Ecto neural progenitor cell (in vitro differentiated cells): ENCODE measurements around the gene ATF1.
"Not testable (repeated sequence)": the region's sequence is repeated elsewhere in the genome, so short reads cannot be mapped to it uniquely, and the experiment has no call there.

Experiments used
- DNase-seq: peaks from one replicate; pipeline ENCODE4 v3.0.0-alpha.2; 2018; ENCODE audit warnings: low spot score

Gene ATF1

DNA sequence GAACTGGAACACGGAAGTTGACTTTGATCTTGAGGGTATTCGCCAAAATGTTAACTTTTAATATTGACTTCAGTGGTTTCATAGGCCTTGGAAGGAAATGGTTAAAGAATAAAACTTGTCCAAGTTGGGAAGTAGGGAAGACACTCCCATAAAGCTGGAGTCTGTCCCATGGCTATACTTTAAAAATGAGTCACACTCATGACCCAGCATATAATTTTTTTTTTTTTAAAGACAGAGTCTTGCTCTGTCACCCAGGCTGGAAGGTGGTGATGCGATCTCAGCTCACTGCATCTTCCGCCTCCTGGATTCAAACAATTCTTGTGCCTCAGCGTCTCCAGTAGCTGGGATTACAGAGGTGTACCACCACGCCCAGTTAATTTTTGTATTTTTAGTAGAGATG lies 98.4 kb downstream of the ATF1 start:
- no peak for DNase-seq

DNA sequence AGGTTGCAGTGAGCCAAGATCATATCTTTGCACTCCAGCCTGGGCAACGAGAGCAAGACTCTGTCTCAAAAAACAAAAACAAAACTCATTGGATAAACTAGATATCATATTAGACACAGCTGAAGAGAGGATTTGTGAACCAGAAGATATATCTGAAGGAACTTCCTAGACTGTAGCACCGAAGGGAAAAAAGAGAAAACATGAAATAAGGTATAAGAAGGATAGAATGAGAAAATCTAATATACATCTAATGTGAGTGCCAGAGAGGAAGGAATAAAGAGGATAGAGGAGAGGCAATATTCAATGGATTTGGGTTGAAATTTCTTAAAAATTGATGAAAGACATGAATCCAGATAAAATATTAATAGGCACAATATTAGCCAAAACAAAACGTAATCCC lies 101.4 kb downstream of the ATF1 start:
- DNase-seq, result no peak

DNA sequence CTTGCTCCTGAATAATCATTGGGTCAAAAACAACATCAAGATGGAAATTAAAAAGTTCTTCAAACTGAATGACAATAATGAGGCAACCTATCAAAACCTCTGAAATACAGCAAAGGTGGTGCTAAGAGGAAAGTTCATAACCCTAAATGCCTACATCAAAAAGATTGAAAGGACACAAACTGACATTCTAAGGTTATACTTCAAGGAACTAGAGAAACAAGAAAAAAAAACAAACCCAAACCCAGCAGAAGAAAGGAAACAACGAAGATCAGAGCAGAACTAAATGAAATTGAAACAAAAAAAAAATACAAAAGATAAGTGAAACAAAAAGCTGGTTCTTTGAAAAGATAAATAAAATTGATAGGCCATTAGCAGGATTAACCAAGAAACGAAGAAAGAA lies 105.0 kb downstream of the ATF1 start:
- DNase-seq, result not testable (repeated sequence)
